Suprapubic skin (tissue), 4 donors: ENCODE measurements around the gene GRXCR2. TPM values are rescaled to one million over a fixed set of nuclear protein-coding genes. Genes with fewer than 3 reads are reported as not detected.

Experiments used
- DNase-seq, 2 donors: peaks; one replicate each; pipeline ENCODE4 v3.0.0-alpha.2; 2019; ENCODE audit warnings: low spot score in 2 of 2
- H3K27ac ChIP-seq: fragments of 200-600 bp; sonication (generic); one replicate; pipeline ENCODE4 v1.5.1; 2019
- H3K27me3 ChIP-seq: fragments of 200-600 bp; sonication (generic); one replicate; pipeline ENCODE4 v1.5.1; 2019
- H3K36me3 ChIP-seq: fragments of 200-600 bp; sonication (generic); one replicate; pipeline ENCODE4 v1.5.1; 2019
- H3K4me1 ChIP-seq: fragments of 200-600 bp; sonication (generic); one replicate; pipeline ENCODE4 v1.5.1; 2019
- H3K4me3 ChIP-seq: fragments of 200-600 bp; sonication (generic); one replicate; pipeline ENCODE4 v1.5.1; 2019; ENCODE audit warnings: mild to moderate bottlenecking
- H3K9me3 ChIP-seq: fragments of 200-600 bp; sonication (generic); one replicate; pipeline ENCODE4 v1.5.1; 2019
- EP300 ChIP-seq: sonication (generic); formaldehyde crosslinking; IDR thresholded peaks from one replicate; pipeline ENCODE4 v1.6.1; 2017; ENCODE audit warnings: antibody characterized with exemption
- POLR2A ChIP-seq, 2 donors: fragments of 450-650 bp; IDR thresholded peaks; one replicate each; pipeline ENCODE4 v1.6.1; 2017; ENCODE audit warnings: antibody characterized with exemption in 2 of 2, mild to moderate bottlenecking in 2 of 2, moderate library complexity in 2 of 2
- POLR2AphosphoS5 ChIP-seq, 3 donors: sonication (generic); formaldehyde crosslinking; IDR thresholded peaks; one replicate each; pipeline ENCODE4 v1.6.1; 2017; ENCODE audit warnings: antibody characterized with exemption in 3 of 3
- WGBS: methylation state at CpG from one replicate; pipeline ENCODE4 v1.1.5; 2018; 5-methylcytosine and 5-hydroxymethylcytosine counted together
- total RNA-seq, 4 donors: library from RNA; depleted of rRNA; stranded (reverse); fragments of >200 nt; gene quantifications; one replicate each; pipeline ENCODE4 v1.1.0, GENCODE V29; 2016
- TF ChIP-seq, protein P1 (sequence below), 2 donors: fragments of 200-600 bp in 1 of 2; fragments of 450-650 bp in 1 of 2; sonication (generic) in 1 of 2; IDR thresholded peaks; one replicate each; pipeline ENCODE4 v1.5.1; 2016 to 2019; ENCODE audit warnings: antibody characterized with exemption in 2 of 2, mild to moderate bottlenecking in 1 of 2, moderate library complexity in 1 of 2

GRXCR2 gene
- total RNA-seq, 4 donors from 2014 or later: 0.47 to 0.76 TPM; not detected in 2

GRCh38 chr5:145863003-145863402 is 9.8 kb downstream of the GRXCR2 start:
- Histone ChIP-seq H3K9me3 (no peaks in the 10 kb centered on the region), H3K27ac (no peak overlapping the region), H3K27me3 (no peaks in the 10 kb centered on the region), H3K36me3 (no peaks in the 10 kb centered on the region), H3K4me3 (no peak overlapping the region), H3K4me1 (peaks cover 3% of the 10 kb centered on the region)
- no peak for TF ChIP-seq POLR2AphosphoS5 (IDR thresholded peaks at IDR 0.05)
- TF ChIP-seq, protein P1, sequence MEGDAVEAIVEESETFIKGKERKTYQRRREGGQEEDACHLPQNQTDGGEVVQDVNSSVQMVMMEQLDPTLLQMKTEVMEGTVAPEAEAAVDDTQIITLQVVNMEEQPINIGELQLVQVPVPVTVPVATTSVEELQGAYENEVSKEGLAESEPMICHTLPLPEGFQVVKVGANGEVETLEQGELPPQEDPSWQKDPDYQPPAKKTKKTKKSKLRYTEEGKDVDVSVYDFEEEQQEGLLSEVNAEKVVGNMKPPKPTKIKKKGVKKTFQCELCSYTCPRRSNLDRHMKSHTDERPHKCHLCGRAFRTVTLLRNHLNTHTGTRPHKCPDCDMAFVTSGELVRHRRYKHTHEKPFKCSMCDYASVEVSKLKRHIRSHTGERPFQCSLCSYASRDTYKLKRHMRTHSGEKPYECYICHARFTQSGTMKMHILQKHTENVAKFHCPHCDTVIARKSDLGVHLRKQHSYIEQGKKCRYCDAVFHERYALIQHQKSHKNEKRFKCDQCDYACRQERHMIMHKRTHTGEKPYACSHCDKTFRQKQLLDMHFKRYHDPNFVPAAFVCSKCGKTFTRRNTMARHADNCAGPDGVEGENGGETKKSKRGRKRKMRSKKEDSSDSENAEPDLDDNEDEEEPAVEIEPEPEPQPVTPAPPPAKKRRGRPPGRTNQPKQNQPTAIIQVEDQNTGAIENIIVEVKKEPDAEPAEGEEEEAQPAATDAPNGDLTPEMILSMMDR (IDR thresholded peaks at IDR 0.05): no peak
- TF ChIP-seq POLR2A (IDR thresholded peaks at IDR 0.05): no peak
- 82% methylated on average over 3 of the region's 3 CpGs for WGBS
- no peak for DNase-seq

GRCh38 chr5:145859897-145860296 is 12.9 kb downstream of the GRXCR2 start:
- H3K9me3 ChIP-seq: no peaks in the 10 kb centered on the region
- no peak overlapping the region for H3K4me3 ChIP-seq
- TF ChIP-seq, protein P1 (IDR thresholded peaks at IDR 0.05): no peak
- TF ChIP-seq EP300 (no peak), POLR2A (IDR thresholded peaks at IDR 0.05) (no peak), POLR2AphosphoS5 (IDR thresholded peaks at IDR 0.05) (no peak)
- no peak for DNase-seq
- no peaks in the 10 kb centered on the region for H3K36me3 ChIP-seq
- H3K4me1 ChIP-seq: peaks cover 20% of the 10 kb centered on the region
- H3K27me3 ChIP-seq: no peaks in the 10 kb centered on the region
- 74% methylated on average over 3 of the region's 3 CpGs for WGBS
- H3K27ac ChIP-seq: no peak overlapping the region

DNA sequence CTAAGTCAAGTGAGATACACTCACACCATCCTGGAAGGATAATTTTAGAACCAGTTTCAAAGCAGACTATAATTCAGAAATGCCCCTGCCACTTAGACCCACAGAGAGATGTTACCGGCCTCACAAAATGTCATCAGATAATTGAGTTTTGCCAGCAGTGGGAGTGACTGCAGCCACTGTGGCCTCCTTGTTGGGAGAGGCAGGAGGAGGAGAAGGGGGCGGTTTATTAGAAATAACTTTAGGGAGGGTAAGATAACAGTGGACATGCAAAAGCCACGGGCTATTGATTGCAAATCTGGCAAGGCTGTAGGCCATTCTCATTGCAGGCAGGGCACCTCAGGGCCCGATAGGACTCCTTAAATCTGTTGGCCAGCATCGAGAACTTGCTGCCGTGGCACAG is 13.4 kb downstream of the GRXCR2 start:
- Histone ChIP-seq H3K4me1 (peaks cover 25% of the 10 kb centered on the region), H3K27me3 (no peaks in the 10 kb centered on the region), H3K27ac (peak overlapping the region; percentile 7), H3K36me3 (no peaks in the 10 kb centered on the region), H3K4me3 (no peak overlapping the region), H3K9me3 (no peaks in the 10 kb centered on the region)
- TF ChIP-seq, protein P1 (IDR thresholded peaks at IDR 0.05): no peak
- TF ChIP-seq POLR2A (IDR thresholded peaks at IDR 0.05) (no peak), EP300 (no peak), POLR2AphosphoS5 (IDR thresholded peaks at IDR 0.05) (no peak)
- DNase-seq: no peak
- WGBS: 70% methylated on average over 6 of the region's 6 CpGs

DNA sequence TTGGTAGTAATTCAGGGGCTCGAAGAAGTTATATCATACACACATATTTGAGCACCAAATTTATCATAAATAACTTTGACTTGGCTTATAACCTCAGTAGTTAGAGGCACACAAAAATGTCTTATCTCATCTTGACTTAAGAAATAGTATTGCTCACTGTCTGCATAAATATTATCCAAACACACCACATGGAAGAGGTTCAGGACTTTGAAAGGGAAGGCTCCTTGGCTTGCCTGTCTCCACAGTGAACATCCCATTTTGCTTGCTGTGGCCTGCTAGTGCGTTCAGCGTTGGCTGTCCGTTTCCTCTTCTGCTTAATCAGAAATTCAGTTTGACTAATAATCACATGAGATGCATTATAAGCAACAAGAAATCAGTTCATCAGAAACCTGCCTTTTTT is 13.9 kb downstream of the GRXCR2 start:
- TF ChIP-seq POLR2A (IDR thresholded peaks at IDR 0.05): no peak
- TF ChIP-seq, protein P1 (IDR thresholded peaks at IDR 0.05): no peak
- no peak for TF ChIP-seq POLR2AphosphoS5 (IDR thresholded peaks at IDR 0.05)
- no peak for TF ChIP-seq EP300
- Histone ChIP-seq H3K36me3 (no peaks in the 10 kb centered on the region), H3K9me3 (no peaks in the 10 kb centered on the region), H3K4me1 (peaks cover 28% of the 10 kb centered on the region), H3K27ac (no peak overlapping the region), H3K4me3 (no peak overlapping the region), H3K27me3 (no peaks in the 10 kb centered on the region)
- WGBS: 49% methylated on average over 4 of the region's 4 CpGs
- DNase-seq: no peak

DNA sequence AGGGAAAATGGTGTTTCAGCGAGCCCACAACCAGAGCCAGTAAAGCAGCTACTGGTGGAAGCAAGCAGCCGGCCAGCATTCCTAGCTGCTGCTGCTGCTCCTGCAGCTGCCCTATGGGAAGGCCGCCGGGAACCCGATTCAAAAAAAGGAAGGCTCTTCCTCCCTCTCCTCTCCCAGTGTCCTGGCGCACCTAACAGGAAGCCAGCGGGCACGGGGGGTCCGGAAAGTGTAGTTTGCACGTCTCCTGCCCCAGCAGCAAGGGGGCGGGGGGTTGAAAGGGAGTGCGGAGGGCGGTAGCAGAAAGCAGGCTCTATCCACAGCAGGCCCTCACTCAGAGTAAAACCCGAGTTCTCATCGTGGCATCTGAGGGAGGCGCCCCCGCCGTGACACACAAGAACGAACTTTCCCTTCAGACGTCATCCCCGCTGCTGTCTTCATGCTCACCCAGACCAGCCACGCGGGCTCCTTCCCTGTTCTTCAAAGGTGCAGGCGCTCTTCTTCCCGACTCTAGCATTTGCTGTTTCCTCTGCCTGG is 16.5 kb downstream of the GRXCR2 start:
- 7% methylated on average over 21 of the region's 25 CpGs for WGBS
- Histone ChIP-seq H3K4me1 (peaks cover 28% of the 10 kb centered on the region), H3K27me3 (no peaks in the 10 kb centered on the region), H3K4me3 (peak overlapping the region; percentile 39), H3K27ac (peak overlapping the region; percentile 55), H3K36me3 (no peaks in the 10 kb centered on the region), H3K9me3 (no peaks in the 10 kb centered on the region)
- peak in 1 of 2 donors; percentile 66 for DNase-seq
- no peak for TF ChIP-seq EP300
- no peak for TF ChIP-seq POLR2A (IDR thresholded peaks at IDR 0.05)
- TF ChIP-seq, protein P1 (IDR thresholded peaks at IDR 0.05): no peak
- no peak for TF ChIP-seq POLR2AphosphoS5 (IDR thresholded peaks at IDR 0.05)
